ENCODE measurements around the gene RHOH. TPM values are rescaled to one million over a fixed set of nuclear protein-coding genes. Genes with fewer than 3 reads are reported as not detected.

Gene RHOH
- total RNA-seq, 2 experiments from 2014 or later, result 38.2 to 83.2 TPM

DNA sequence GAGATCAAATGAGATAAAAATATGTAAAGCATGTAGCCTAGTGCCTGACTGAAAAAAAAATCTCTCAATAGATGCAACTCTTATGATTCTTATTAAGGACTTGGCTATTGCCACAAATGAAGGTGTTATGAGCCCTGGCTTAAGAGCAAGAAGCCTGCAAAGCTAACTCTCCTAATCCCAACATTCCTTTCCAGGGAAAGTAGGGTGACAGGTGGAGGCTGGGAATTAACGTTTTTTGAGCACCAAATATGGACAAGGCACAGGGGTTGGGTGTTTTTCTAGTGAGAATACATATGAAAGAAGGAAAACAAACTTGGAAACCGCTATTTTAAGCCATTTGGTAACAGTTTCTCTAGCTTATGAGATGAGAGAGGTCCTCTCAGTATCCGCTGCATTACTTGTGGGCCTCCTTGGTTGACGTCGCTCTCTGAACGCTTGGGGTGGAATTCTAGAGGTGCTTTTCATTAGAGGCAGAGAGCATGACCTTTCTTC is 2.4 kb downstream of the RHOH start:
- H3K27ac ChIP-seq (ENCODE audit: low read depth, low read length, poor library complexity, severe bottlenecking), result peak overlapping the region; percentile 93

GRCh38 chr4:40199999-40200874 is 3.4 kb downstream of the RHOH start:
- no peak overlapping the region; the same call in 1 of the 2 replicates for H2AFZ ChIP-seq (ENCODE audit: low read length)
- intact Hi-C loops (cut with micrococcal nuclease; ENCODE audit: unreplicated experiment), result loop anchor here (1.0 to 10.0 kb wide), 7 partner anchors 101 to 1173 kb away; no protein-coding TSS in a partner anchor
- no peak for TF ChIP-seq EZH2phosphoT487 (IDR thresholded peaks at IDR 0.05; ENCODE audit: borderline replicate concordance, low read depth, low read length)
- TF ChIP-seq, protein P1, sequence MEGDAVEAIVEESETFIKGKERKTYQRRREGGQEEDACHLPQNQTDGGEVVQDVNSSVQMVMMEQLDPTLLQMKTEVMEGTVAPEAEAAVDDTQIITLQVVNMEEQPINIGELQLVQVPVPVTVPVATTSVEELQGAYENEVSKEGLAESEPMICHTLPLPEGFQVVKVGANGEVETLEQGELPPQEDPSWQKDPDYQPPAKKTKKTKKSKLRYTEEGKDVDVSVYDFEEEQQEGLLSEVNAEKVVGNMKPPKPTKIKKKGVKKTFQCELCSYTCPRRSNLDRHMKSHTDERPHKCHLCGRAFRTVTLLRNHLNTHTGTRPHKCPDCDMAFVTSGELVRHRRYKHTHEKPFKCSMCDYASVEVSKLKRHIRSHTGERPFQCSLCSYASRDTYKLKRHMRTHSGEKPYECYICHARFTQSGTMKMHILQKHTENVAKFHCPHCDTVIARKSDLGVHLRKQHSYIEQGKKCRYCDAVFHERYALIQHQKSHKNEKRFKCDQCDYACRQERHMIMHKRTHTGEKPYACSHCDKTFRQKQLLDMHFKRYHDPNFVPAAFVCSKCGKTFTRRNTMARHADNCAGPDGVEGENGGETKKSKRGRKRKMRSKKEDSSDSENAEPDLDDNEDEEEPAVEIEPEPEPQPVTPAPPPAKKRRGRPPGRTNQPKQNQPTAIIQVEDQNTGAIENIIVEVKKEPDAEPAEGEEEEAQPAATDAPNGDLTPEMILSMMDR (conservative IDR thresholded peaks at IDR 0.05; ENCODE audit: low read length), result no peak
- H3K9me3 ChIP-seq (ENCODE audit: low read length), result no peaks in the 10 kb centered on the region
- peak overlapping the region; percentile 93 for H3K27ac ChIP-seq (ENCODE audit: low read depth, low read length, poor library complexity, severe bottlenecking)
- H3K4me2 ChIP-seq (ENCODE audit: low read length), result peak overlapping the region; percentile 84
- peaks cover 27% of the 10 kb centered on the region for H4K20me1 ChIP-seq (ENCODE audit: insufficient read depth, low read length)
- ChIA-PET CTCF (ENCODE audit: unreplicated experiment) (interaction anchor here (0.9 kb wide), 1 partner anchor 107 kb away, joined by 3 read pairs; no protein-coding TSS in a partner anchor), POLR2A (interaction anchor here (0.5 to 17.3 kb wide), 10 partner anchors 9 to 1173 kb away, joined by 4 to 212 read pairs (median 7); no protein-coding TSS in a partner anchor)
- H3K79me2 ChIP-seq (ENCODE audit: insufficient read depth, low read depth, low read length), result peaks cover 97% of the 10 kb centered on the region
- no peaks in the 10 kb centered on the region for H3K9me2 ChIP-seq (ENCODE audit: insufficient read depth, low read length)
- peaks cover 51% of the 10 kb centered on the region for H3K4me1 ChIP-seq (ENCODE audit: insufficient read depth, low read length, poor library complexity, severe bottlenecking)
- H3K4me3 ChIP-seq (ENCODE audit: low read depth, low read length, poor library complexity, severe bottlenecking), result peak overlapping the region; percentile 79
- DNase-seq (ENCODE audit: low spot score), result peak; percentile 83
- BruUV-seq (replicated peaks), result TSS peak; percentile 85
- peaks cover 62% of the 10 kb centered on the region for H3K36me3 ChIP-seq (ENCODE audit: insufficient read depth, low read length)

More for the DNA sequence above, 2.4 kb downstream of the RHOH start:
- DNase-seq (ENCODE audit: low spot score), result peak; percentile 58
- peaks cover 50% of the 10 kb centered on the region for H3K4me1 ChIP-seq (ENCODE audit: insufficient read depth, low read length, poor library complexity, severe bottlenecking)
- POLR2A ChIA-PET, result interaction anchor here (1.7 to 17.3 kb wide), 5 partner anchors 9 to 107 kb away, joined by 7 to 212 read pairs (median 21); no protein-coding TSS in a partner anchor
- TF ChIP-seq, protein P1 (conservative IDR thresholded peaks at IDR 0.05; ENCODE audit: low read length), result no peak
- TF ChIP-seq EZH2phosphoT487 (IDR thresholded peaks at IDR 0.05; ENCODE audit: borderline replicate concordance, low read depth, low read length), result no peak
- H3K9me2 ChIP-seq (ENCODE audit: insufficient read depth, low read length), result no peaks in the 10 kb centered on the region
- peaks cover 27% of the 10 kb centered on the region for H4K20me1 ChIP-seq (ENCODE audit: insufficient read depth, low read length)
- H3K4me2 ChIP-seq (ENCODE audit: low read length), result peak overlapping the region; percentile 84
- H3K9me3 ChIP-seq (ENCODE audit: low read length), result no peaks in the 10 kb centered on the region
- peak overlapping the region; percentile 79 for H3K4me3 ChIP-seq (ENCODE audit: low read depth, low read length, poor library complexity, severe bottlenecking)
- H3K79me2 ChIP-seq (ENCODE audit: insufficient read depth, low read depth, low read length), result peaks cover 96% of the 10 kb centered on the region
- BruUV-seq (replicated peaks), result no TSS peak
- CTCF ChIA-PET (ENCODE audit: unreplicated experiment), result no interaction called here
- H3K36me3 ChIP-seq (ENCODE audit: insufficient read depth, low read length), result peaks cover 59% of the 10 kb centered on the region
- H2AFZ ChIP-seq (ENCODE audit: low read length), result no peak overlapping the region
- intact Hi-C loops (cut with micrococcal nuclease; ENCODE audit: unreplicated experiment), result loop anchor here (1.0 to 10.0 kb wide), 6 partner anchors 102 to 1172 kb away; no protein-coding TSS in a partner anchor

All from OCI-LY7 (cell line).